NCI-H1092 treated with DMSO at 0.1 percent for 48 hours (cell line): ENCODE measurements around the gene BIRC2.
"Not testable (repeated sequence)": the region's sequence is repeated elsewhere in the genome, so short reads cannot be mapped to it uniquely, and the experiment has no call there.

Experiments
- DNase-seq: peaks from one replicate; lab custom pipeline; 2025; lab: John Stamatoyannopoulos, UW

Gene BIRC2

DNA sequence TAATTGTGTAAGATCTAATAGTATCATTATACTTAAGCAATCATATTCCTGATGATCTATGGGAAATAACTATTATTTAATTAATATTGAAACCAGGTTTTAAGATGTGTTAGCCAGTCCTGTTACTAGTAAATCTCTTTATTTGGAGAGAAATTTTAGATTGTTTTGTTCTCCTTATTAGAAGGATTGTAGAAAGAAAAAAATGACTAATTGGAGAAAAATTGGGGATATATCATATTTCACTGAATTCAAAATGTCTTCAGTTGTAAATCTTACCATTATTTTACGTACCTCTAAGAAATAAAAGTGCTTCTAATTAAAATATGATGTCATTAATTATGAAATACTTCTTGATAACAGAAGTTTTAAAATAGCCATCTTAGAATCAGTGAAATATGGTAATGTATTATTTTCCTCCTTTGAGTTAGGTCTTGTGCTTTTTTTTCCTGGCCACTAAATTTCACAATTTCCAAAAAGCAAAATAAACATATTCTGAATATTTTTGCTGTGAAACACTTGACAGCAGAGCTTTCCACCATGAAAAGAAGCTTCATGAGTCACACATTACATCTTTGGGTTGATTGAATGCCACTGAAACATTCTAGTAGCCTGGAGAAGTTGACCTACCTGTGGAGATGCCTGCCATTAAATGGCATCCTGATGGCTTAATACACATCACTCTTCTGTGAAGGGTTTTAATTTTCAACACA lies 23.3 kb upstream of the BIRC2 start:
- DNase-seq = no peak

DNA sequence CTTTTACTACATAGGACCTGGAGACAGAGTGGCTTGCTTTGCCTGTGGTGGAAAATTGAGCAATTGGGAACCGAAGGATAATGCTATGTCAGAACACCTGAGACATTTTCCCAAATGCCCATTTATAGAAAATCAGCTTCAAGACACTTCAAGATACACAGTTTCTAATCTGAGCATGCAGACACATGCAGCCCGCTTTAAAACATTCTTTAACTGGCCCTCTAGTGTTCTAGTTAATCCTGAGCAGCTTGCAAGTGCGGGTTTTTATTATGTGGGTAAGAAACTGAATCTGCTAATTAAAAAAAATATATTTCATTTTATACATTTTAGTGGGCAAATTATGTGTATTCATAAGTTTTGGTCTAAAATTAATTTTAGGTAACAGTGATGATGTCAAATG lies 21.9 kb upstream of the BIRC2 start:
- DNase-seq = no peak

GRCh38 chr11:102328748-102329147 lies 18.3 kb upstream of the BIRC2 start:
- DNase-seq = no peak

DNA sequence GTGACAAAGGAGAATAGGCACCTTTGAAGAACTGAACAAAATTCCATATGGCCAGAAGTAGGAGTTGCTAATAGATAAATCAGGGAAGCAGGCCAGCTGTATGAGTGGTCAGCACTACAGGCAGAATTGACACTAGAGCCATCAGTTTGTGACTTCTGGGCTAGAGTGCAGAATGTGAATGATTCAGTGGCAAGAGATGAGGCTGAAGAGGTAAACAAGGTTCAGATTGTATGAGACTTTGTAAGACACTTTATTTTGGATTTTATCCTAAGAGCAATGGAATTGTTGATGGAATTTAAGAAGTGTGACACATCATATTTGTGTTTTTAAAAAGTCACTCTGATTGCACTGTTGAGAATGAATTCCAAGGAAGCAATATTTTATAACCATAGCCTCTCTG lies 16.8 kb upstream of the BIRC2 start:
- no peak for DNase-seq

DNA sequence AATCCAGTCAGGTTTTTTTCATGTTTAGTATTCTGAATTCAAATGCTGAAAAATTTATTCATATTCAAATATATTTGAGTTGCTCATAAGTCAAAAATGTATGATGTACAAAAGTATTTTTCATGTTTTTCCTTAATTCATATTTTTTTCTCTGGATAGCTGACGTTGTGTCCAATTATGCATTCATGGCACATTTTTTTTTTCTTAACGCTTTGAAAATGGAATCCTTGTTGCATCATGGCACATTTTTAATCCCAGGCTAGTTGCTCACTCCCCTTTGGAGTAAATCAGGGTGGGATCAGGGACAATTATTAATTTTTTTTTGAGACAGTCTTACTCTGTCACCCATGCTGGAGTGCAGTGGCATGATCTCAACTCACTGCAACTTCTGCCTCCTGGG lies 15.7 kb upstream of the BIRC2 start:
- no peak for DNase-seq

DNA sequence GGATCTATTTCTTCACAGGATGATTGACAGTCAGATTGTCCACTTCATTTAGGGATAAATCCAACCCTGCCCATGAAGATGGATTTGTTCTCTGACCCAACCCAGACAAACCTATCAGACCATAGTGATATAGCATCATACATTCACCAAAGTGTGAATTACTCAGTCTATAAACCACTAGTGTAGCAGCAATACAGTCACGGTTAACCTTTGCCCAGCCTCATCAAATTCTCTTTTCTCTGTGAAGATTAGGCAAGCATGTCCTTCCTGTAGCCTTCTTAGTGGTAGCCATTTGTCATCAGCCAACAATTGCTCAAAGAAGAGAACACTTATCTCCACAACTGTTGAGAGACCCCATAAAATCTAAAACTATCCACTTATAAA lies 14.4 kb upstream of the BIRC2 start:
- DNase-seq = no peak

DNA sequence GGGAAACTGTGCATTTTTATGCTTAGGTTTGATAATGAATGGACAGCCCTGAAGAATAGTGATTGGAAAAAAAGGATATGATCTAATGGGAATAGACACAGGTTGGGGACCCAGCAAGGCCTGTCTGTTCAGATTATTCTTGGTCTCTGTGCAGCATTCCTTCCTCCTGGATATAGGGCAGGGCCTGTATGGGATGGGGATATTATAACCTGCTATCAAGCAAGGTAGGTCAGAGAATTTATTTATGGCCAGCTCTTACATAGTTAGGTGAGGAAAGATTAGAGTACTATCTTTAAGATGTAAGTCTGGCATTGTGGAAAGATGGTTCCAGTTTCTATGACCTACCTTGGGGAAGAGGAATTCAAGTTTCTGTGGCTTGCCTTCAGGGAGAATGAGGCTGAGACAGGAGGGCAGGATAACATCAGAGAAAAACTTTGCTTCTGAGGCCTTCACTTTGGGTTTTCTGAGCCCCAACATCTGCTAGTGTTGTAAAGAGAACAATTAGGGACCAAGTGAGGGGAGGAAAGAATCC lies 8.5 kb upstream of the BIRC2 start:
- DNase-seq = no peak

DNA sequence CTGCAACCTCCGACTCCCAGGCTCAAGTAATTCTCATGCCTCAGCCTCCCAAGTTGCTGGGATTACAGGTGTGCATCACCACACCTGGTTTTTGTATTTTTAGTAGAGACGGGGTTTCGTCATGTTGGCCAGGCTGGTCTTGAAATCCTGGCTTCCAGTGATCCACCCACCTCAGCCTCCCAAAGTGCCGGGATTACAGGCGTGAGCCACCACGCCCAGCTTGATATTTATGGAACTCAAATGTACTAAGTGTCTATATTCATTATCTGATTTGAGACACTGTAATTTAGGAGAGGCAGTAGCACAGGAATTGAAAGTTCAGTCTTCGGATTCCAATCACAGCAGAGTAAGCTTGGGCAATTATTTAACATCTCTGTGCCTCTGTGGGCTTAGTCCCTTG lies 5.7 kb upstream of the BIRC2 start:
- not testable (repeated sequence) for DNase-seq

GRCh38 chr11:102341844-102342318 lies 5.1 kb upstream of the BIRC2 start:
- DNase-seq = peak; percentile 72

- DNase-seq = no peak
These were observed 3.2 kb upstream of the BIRC2 start for GRCh38 chr11:102343809-102344208.

GRCh38 chr11:102345904-102346303 lies 1.1 kb upstream of the BIRC2 start:
- DNase-seq = no peak

DNA sequence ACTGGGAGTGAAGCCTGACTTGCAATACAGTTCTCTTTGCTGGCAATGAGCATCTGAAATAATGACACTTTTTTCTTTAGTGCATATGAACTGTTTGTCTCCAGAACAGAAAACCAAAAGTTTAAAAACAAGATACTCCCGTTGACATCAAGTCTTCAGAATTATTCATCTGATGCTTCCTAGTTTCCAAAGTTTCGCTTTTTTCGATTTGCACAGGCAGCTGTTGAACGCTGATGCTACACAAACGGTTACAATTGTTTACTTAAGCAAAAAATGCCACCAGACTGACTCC lies 612 bp upstream of the BIRC2 start:
- no peak for DNase-seq

- peak; percentile 66 for DNase-seq
These were observed 702 bp downstream of the BIRC2 start for GRCh38 chr11:102347462-102348370.

- DNase-seq = no peak
These were observed 10.1 kb downstream of the BIRC2 start for GRCh38 chr11:102357116-102357515.

GRCh38 chr11:102359372-102359771 lies 12.4 kb downstream of the BIRC2 start:
- no peak for DNase-seq

GRCh38 chr11:102360681-102361080 lies 13.7 kb downstream of the BIRC2 start:
- DNase-seq = no peak

GRCh38 chr11:102361086-102362031 lies 14.3 kb downstream of the BIRC2 start:
- no peak for DNase-seq

- no peak for DNase-seq
These were observed 18.0 kb downstream of the BIRC2 start for GRCh38 chr11:102364991-102365390.

DNA sequence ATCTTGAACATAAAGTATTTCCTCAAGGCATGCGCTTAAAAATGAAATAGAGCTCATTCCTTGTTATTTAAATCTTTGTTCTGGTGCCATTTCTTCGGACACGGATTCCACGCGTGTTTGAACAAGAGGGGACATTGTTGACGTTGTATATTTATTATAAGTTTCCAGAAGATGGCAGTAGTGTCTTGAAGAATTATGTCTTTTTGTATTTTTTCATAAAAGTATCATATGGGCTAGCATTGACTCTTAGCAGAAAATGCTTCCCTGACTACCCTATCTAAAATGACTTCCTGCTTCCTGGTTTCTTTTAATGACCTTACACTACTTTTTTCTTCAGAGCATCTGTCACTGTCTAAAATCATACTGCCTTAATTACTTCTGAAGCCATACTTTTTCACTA lies 20.4 kb downstream of the BIRC2 start:
- no peak for DNase-seq

DNA sequence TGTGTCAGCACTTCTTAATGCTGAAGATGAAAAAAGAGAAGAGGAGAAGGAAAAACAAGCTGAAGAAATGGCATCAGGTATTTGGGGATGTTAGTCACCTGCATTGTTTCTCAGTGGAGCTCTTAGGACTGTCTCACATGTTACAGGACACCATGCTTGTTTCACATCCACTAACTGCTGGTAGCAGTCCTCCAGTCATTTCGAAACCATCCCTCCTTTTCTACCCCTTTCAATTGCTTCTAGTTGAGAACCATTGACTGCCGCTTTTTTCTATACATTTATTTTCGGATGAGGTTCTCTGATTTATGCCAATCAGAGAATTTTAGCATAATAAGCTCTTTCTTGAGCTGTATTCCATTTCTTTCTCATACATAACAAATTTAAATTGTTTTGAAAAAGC lies 21.5 kb downstream of the BIRC2 start:
- DNase-seq = no peak

GRCh38 chr11:102374633-102375424 lies 27.8 kb downstream of the BIRC2 start:
- DNase-seq = not testable (repeated sequence)
